HG03575 (cell line): ENCODE measurements around the gene PLEKHA7.
A peak's percentile ranks its signal among the peaks of the same experiment; 100 is the strongest.
"Not testable (repeated sequence)": the region's sequence is repeated elsewhere in the genome, so short reads cannot be mapped to it uniquely, and the experiment has no call there.

Source experiments
- ATAC-seq: cut with Tn5 transposase; IDR thresholded peaks from one replicate; pipeline ENCODE4 v1.9.1; 2021; ENCODE audit not compliant: unreplicated experiment, insufficient number of reproducible peaks, low FRiP score; ENCODE audit errors: extremely low read depth

The PLEKHA7 gene

DNA sequence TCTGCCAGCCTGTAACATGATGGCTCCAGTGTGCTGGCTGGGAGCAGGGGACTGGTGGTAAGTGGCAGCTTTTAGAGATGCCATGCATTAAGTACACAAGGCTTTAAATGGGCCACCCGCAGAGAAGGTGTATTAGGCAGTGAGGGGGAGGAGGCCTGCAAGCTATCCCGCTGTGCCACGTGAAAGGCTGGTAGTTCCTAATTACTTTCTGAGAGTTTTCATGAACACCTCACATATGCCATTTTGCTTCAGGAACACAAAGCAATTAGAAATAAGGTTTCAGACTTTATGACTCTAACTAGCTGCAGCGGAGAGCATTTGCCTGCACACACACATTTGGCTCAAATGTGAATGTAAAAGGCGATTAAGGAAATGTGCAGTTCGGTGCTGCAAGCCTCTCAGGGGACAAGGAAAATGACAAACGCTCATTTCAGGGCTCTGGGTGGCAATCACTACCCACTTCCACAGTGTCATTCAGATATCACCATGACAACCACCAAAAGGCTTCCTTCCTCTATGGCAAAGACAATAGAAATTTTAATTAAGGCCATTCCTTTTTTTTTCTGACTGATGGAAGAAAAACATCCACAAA is 116.6 kb downstream of the PLEKHA7 start:
- no peak for ATAC-seq

DNA sequence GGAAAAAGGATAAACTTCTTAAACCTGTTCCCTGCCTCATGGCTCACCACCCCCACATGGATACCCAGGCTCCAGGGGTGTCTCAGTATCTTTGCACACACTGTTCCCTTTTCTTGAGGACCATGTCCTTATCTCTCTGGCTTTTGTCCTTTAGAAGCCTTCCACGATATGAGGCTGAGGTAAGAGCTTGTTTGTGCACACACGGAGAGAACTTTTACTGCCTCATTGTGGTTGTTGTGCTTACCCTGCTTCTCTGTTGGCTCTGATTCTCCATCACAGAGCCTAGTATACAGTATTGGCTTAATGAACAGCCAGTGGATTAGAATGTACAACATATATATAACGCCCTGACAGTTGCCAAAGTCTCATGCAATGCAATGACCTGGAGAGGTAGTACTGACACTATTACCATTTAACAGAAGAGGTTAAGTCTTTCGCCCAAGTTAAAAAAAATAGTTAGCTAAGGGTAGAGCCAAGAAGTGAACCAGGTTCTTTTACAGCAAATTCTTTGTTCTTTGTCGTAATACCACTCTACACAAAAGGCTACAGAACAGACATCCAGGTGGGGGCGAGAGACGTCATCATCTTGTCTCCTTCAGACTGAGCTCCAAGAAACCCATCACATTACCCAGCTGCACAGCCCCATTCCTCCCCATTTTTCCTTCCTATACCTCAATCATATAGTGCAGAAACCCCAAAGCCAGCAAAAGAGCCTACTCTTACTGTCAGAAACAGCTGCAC is 117.3 kb downstream of the PLEKHA7 start:
- no peak for ATAC-seq

DNA sequence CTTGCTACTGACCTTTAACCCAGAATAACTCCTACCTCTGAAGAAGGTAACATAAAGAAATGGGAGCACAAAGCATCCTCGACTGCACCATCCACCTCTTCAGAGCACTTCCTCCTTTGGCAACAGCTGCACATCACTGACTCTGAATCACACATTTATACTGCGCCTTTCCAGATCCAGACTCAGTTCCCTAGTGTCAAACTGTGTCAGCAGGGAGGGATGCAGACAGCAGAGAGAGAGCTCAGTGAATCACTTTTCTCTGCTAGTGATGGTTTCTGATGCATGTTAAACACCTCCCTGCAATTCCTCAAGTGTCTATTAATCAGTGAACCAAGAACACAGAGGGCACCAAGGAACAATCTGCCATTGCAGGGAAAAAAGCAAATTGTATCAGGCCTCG is 118.9 kb downstream of the PLEKHA7 start:
- ATAC-seq = no peak

DNA sequence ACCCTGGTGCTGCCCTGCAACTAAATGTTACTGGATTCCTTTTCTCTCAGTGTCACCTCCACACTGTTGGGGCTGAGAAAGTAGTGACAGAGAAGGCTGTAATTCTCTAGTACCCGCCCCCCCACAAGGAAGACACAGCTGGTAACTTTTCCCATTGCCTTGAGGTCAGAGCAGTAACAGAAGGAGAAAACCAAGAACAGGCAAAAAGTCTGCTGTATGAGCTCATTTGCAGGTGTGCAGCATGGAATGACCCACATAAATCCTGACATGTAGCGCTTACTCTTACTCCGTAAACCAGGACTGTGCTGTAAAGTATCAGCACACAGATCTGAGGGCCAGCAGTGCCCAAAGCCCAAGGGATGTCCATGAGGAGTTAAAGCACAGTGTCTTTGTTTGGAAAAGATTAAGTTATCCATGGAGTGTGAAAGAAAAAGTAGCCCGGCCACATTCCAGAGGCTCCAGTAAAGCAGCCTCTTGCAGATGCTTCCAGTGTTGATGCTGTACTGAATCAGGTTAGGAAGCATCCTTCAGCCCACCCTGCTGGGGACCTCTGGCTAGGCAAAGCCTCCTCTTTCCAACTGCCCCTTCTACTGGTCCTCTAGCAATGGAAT is 120.7 kb downstream of the PLEKHA7 start:
- no peak for ATAC-seq

DNA sequence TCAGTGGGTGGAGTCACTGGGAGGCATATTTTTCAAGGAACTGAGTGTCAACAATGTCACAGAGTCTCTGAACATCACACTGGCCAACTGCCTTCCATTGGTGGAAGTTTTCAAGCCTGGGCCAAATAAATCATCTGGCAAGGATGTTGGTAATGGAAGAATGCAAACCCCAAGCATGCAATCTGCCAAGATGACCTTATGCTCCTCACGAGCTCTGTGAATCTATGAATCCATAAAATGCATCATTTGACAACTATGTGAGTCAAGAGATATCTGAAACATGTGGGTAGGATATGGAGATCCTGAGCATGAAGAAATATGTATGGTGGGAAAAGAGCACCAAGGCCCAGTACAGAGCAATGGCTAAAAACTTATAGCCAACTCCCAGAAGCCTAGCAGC is 122.2 kb downstream of the PLEKHA7 start:
- no peak for ATAC-seq

DNA sequence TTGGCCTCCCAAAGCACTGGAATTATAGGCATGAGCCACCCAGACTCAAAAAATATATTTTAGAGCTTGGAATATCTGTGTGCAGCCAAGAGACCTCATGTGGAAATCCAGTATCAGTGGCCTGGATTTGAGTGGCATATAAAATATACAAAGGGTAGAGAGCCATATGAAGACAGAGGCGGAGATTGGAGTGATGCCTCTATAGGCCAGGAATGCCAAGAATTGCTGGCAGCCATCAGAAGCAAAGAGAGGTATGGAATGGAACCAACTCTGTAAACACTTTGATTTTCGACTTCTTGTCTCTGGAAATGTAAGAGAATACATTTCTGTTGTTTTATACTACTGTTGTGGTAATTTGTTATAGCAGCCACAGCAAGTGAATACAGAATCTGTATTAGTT is 123.0 kb downstream of the PLEKHA7 start:
- no peak for ATAC-seq

DNA sequence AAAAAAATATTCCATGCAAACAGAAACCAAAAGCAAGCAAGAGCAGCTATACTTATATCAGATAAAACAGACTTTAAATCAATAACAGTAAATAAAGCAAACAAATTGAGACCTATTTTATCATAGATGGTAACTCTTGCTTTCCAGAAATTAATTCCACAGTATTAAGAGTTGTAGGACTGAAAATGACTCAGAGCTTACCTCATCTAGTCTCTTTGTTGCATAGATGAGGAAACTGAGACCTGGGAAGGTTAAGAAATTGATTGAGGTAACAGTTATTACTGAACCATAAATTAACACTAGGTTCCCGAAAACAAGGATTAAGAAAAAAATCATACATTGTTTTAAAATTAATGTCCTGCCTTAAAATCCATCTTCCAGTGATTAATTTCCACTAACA is 123.8 kb downstream of the PLEKHA7 start:
- no peak for ATAC-seq

DNA sequence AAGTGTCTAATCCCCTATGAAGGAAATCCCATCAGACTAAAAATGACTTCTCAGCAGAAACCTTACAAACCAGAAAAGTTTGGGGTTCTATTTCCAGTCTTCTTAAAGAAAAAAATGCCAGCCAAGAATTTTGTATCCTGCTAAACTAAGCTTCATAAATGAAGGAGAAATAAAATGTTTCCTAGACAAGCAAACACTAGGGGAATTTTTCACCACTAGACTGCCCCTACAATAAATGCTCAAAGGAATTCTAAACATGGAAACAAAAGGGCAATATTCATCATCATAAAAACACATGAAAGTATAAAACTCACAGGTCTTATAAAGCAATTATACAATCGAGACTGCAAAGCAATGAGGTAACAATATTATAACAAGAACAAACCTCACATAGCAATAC is 124.3 kb downstream of the PLEKHA7 start:
- ATAC-seq = no peak

DNA sequence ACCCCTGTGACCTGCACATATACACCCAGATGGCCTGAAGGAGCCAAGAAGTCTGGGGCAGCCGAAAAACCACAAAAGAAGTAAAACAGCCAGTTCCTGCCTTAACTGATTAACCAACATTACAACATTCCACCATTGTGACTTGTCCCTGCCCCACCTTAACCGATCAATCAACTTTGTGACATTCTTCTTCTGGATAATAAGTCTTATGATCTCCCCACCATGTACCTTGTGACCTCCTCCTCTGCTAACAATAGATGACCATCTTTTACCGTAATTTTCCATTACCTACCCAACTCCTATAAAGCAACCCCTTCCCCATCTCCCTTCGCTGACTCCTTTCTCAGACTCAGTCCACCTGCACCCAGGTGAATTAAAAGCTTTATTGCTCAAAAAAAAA is 125.2 kb downstream of the PLEKHA7 start:
- ATAC-seq = not testable (repeated sequence)

DNA sequence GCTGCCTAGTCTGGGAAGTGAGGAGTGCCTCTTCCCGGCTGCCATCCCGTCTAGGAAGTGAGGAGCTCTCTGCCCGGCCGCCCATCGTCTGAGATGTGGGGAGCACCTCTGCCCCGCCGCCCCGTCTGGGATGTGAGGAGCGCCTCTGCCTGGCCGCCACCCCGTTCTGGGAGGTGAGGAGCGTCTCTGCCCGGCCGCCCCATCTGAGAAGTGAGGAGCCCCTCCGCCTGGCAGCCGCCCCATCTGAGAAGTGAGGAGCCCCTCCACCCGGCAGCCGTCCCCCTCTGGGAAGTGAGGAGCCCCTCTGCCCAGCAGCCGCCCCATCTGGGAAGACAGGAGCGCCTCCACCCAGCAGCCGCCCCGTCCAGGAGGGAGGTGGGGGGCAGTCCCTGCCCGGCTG is 126.3 kb downstream of the PLEKHA7 start:
- not testable (repeated sequence) for ATAC-seq

DNA sequence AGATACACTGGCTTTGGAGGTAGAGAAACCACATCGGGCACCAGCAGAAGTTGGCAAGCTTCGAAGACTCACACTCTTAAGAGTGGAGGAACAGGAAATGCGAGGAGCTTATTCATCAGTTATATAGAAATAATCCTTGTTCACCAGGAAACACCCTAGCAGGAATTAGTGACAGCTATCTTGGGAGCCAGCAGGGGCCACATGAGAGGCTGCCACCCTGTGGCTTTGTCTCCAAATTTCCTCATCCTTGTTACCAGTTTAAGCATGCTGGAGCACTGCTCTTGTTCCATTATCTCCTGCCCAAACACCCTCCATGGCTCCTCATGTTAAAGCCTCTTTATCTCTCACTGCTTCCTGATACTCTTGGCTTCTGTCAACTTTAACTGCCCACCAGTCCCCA is 131.0 kb downstream of the PLEKHA7 start:
- no peak for ATAC-seq

DNA sequence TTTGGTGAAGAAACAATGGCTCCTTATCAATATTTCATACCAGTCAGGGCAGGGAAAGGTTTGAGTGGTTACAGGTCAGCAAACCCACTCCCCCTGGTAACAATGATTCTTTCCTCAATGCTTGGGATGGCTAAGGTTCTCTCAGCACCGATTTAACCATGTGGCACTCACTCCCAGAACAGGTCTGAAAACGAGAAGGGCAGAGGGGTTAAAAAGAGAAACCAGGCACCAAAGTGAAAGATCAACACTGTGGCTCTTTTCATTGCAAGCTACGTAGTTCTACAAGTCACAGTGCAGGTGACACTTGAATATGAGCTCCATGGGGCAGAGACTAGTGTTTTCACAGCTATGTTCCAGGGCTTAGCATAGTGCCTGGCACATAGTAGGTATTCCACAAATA is 132.4 kb downstream of the PLEKHA7 start:
- no peak for ATAC-seq

DNA sequence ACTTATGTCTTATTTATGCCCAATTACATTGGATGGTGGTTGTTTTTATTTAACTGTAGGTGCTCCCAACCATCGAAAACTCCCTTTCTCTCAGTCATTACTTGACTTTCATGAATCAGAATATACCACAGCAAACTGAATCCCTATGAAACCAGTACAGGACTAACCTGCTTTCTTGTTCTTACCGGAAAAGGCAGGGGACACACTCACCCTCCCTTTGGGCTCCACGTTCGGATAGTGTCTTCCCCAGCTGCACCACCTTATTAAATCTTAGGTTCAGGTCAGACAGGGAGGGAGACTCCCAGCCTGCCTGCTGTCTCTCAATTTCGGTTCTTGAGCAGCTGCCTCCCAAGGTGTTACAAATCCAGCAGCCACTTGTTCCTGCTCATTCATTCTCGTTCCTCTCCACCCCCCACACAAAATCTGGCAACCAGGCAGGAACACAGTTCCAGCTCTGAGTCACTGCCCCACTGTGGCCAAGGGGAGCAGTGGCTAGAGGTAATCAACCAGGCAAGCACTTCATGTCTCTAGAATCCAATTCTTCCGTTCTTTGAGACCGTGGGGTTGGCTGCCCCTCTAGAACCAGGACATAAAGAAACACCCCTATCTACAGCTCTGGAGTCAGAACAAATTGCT is 133.0 kb downstream of the PLEKHA7 start:
- ATAC-seq = peak; percentile 51

DNA sequence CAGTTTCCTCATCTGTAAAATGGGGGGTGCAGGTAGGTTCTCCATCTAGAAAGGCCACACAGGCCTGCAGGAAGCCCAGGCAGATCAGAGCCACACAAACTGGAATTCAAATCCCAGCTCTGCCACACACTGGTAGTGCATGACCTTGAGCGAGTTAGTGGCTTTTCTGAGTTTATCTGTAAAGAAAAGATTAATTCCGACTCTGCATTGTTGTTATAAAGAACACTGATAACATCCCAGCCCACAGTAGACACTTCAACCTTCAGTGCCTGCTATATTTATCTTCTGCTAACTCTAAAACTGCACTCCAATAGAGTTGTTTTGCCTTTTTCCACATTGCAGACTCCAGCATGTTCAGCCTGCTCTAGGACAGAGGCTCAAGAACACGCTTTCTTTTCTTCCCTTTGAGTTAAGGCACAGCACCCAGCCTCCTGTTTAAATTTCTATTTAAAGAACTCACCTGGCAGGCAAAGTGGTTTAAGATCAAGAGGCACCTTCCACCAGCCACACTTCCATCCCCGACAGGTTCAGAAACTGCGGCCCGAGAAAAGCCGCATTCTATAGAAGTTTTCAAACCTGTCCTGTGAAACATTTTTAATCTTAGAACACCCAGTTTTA is 133.9 kb downstream of the PLEKHA7 start:
- no peak for ATAC-seq

DNA sequence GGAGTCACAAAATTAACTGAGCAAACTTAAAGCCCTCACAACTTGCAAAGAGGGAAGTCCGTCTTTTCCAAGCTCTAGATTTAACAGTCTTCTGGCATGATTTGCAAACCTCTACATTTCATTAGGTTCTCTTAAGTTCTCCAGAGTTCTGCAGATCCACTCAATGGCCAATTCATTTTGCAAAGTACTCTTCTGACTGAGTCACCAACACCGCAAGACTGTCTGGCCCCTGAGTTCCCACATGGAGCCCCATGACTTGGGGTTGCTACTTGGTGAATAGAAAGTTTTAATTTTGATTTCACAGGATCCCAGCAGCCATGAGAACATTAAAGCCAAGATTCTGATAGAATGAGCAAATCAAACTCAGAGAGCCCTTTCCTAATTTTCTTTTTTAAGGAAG is 134.5 kb downstream of the PLEKHA7 start:
- no peak for ATAC-seq

DNA sequence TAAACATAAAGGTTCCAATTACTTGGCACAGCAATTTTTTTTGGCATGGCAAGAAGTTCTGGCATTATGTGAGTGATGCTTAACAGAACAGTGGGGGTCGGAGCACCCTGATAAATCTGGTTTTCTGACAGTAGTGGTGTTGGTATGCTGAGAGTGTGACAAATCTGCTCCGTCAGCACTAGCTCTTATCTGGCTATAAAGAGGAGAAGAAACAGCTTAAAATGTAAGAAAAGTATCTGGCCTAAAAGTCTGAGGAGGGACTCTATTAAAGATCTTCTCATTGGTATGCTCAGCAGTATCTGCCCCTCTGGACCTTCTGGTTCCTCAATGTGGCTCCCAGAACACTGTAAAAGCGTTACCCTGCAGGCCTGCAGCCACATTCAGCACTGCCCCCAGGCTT is 137.4 kb downstream of the PLEKHA7 start:
- no peak for ATAC-seq

DNA sequence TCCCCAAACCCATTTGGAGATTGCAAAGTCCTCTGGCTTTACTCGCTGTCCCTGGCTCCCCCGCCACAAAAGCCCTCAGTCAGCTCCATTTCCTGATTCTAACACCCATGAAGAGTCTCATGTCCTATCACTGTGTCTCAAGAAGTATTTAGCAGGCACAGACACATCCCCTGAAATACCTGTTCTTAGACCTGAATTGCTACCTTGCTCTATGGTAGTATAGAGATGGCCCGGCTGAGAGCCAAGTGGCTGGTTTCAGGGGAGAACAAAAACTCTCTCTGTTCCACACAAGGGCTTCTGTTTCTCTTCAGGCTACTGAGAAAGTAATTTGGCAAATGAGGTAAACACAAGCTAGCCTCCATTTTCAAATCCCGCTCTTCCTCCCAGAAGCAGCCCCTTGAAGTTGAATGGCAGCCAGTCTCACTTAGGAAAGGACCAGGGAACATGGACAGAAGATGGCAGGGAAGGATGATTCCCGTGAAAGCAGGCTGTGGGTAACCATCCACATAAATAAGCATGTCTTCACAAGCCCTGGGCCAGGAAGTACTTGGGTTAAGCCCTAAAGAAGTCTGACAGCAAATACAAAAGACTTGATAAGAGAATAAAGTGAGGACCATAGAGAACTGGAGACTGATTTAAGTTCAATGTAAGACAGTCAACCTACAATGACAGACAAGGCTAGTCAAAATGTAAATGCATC is 138.0 kb downstream of the PLEKHA7 start:
- no peak for ATAC-seq

DNA sequence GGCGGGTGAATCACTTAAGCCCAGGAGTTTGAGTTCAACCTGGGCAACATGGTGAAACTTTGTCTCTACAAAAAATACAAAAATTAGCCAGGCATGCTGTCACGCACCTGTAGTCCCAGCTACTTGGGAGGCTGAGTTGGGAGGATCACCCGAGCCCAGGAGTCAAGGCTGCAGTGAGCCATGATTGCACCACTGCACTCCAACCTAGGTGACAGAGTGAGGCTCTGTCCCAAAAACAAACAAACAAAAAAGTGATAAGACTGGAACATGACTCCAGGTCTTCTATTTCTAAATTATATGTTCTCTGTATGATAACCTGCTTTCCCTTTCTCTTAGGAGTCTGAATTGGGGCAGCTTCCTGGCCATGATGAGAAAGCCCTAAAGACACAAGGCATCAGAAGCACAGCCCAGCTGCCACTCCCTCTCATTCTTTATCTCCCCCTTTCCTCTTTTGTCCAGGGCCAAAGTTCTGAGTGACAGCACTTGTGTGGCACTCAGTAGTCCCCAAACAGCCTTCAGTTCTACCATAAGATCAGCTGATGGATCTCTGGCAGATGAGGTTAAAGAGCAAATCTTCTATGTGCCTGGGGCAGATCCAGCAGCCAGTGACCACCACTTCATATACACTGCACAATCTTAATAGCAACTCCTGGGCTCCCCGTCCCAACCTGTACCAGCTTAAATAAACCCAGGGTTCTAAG is 139.8 kb downstream of the PLEKHA7 start:
- ATAC-seq = no peak

DNA sequence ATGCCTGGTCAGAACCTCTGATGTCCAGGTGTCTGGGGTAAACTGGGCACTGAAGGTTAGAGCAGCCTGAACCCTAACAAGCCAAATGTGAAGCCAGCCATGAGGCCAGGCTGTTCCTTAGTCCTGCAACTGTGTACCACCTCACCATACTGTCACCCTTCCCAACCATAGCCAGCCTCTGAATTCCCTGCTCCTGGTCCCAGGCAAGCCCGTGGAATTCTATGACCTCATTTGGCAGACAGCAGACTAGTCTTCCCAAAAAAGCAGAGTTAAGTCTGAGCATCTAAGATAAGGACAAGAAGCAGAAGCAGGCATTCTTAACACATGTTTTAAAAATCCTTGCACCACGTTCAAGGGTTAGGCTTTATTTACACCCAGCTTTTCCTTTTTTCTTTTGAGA is 140.9 kb downstream of the PLEKHA7 start:
- ATAC-seq = no peak
